ENCODE data around the gene OR13C5. TPM values are rescaled to one million over a fixed set of nuclear protein-coding genes. Genes with fewer than 3 reads are reported as not detected.

OR13C5 gene
- total and polyA plus RNA-seq, 2 experiments from 2014 or later = 0.18 to 0.93 TPM

GRCh38 chr9:104568868-104569267 is 30.3 kb downstream of the OR13C5 start, which contains the start of gene OR13C8:
Gene OR13C8, plus strand, starts transcription at chr9:104569168. Its CDS starts 0 bp downstream, at chr9:104569168.
- Histone ChIP-seq H3K27me3 (no peaks in the 10 kb centered on the region), H3K4me3 (no peak within 1 kb of the TSS), H3K27ac (no peak within 1 kb of the TSS), H3K4me1 (ENCODE audit: low read depth) (no peaks in the 10 kb centered on the region), H3K9me3 (ENCODE audit: low read depth) (no peaks in the 10 kb centered on the region), H3K36me3 (no peaks in the 10 kb centered on the region)
- TF ChIP-seq, protein P1, sequence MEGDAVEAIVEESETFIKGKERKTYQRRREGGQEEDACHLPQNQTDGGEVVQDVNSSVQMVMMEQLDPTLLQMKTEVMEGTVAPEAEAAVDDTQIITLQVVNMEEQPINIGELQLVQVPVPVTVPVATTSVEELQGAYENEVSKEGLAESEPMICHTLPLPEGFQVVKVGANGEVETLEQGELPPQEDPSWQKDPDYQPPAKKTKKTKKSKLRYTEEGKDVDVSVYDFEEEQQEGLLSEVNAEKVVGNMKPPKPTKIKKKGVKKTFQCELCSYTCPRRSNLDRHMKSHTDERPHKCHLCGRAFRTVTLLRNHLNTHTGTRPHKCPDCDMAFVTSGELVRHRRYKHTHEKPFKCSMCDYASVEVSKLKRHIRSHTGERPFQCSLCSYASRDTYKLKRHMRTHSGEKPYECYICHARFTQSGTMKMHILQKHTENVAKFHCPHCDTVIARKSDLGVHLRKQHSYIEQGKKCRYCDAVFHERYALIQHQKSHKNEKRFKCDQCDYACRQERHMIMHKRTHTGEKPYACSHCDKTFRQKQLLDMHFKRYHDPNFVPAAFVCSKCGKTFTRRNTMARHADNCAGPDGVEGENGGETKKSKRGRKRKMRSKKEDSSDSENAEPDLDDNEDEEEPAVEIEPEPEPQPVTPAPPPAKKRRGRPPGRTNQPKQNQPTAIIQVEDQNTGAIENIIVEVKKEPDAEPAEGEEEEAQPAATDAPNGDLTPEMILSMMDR (IDR thresholded peaks at IDR 0.05; ENCODE audit: low read depth, low read length) = no peak
- DNase-seq (ENCODE audit: low read depth in 1 of 2, low spot score in 1 of 2) = no peak

- no peaks in the 10 kb centered on the region for H3K9me3 ChIP-seq (ENCODE audit: low read depth)
- H3K4me3 ChIP-seq = no peak overlapping the region
- no peaks in the 10 kb centered on the region for H3K27me3 ChIP-seq
- H3K27ac ChIP-seq = no peak overlapping the region
- TF ChIP-seq, protein P1 (IDR thresholded peaks at IDR 0.05; ENCODE audit: low read depth, low read length) = no peak
- H3K4me1 ChIP-seq (ENCODE audit: low read depth) = no peaks in the 10 kb centered on the region
- DNase-seq (ENCODE audit: low read depth in 1 of 2, low spot score in 1 of 2) = no peak
- H3K36me3 ChIP-seq = no peaks in the 10 kb centered on the region
These were observed 34.9 kb downstream of the OR13C5 start for GRCh38 chr9:104564358-104564757.

GRCh38 chr9:104556830-104557634 is 42.2 kb downstream of the OR13C5 start:
- no peak for DNase-seq (ENCODE audit: low read depth in 1 of 2, low spot score in 1 of 2)

DNA sequence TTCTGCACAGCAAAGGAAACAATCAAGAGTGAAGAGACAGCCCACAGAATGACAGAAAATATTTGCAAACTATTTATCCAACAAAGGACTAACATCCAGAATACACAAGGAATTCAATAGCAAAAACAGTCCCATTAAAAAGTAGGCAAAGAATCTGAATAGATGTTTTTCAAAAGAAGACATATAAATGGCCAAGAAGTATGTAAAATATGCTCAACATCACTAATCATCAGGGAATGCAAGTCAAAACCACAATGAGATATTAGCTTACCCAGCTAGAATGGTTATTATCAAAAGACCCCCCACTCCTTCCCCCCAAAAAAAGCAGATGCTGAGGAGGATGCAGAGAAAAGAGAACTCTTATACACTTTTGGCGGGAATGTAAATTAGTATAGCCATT is 43.7 kb downstream of the OR13C5 start:
- no peaks in the 10 kb centered on the region for H3K4me1 ChIP-seq (ENCODE audit: low read depth)
- H3K4me3 ChIP-seq = no peak overlapping the region
- no peak overlapping the region for H3K27ac ChIP-seq
- no peaks in the 10 kb centered on the region for H3K36me3 ChIP-seq
- TF ChIP-seq, protein P1 (IDR thresholded peaks at IDR 0.05; ENCODE audit: low read depth, low read length) = no peak
- H3K9me3 ChIP-seq (ENCODE audit: low read depth) = no peaks in the 10 kb centered on the region
- no peak for DNase-seq (ENCODE audit: low read depth in 1 of 2, low spot score in 1 of 2)
- H3K27me3 ChIP-seq = no peaks in the 10 kb centered on the region

More at GRCh38 chr9:104556830-104557634, 42.2 kb downstream of the OR13C5 start:
- Histone ChIP-seq H3K27me3 (no peaks in the 10 kb centered on the region), H3K4me3 (no peak overlapping the region), H3K36me3 (no peaks in the 10 kb centered on the region), H3K27ac (no peak overlapping the region), H3K4me1 (ENCODE audit: low read depth) (no peaks in the 10 kb centered on the region), H3K9me3 (ENCODE audit: low read depth) (no peaks in the 10 kb centered on the region)
- TF ChIP-seq, protein P1 (IDR thresholded peaks at IDR 0.05; ENCODE audit: low read depth, low read length) = no peak

GRCh38 chr9:104553261-104553660 is 46.0 kb downstream of the OR13C5 start:
- Histone ChIP-seq H3K27ac (no peak overlapping the region), H3K9me3 (ENCODE audit: low read depth) (no peaks in the 10 kb centered on the region), H3K27me3 (no peaks in the 10 kb centered on the region), H3K4me1 (ENCODE audit: low read depth) (no peaks in the 10 kb centered on the region), H3K4me3 (no peak overlapping the region), H3K36me3 (no peaks in the 10 kb centered on the region)
- DNase-seq (ENCODE audit: low read depth in 1 of 2, low spot score in 1 of 2) = no peak
- TF ChIP-seq, protein P1 (IDR thresholded peaks at IDR 0.05; ENCODE audit: low read depth, low read length) = no peak

Other genes with a start within 250 kb of the OR13C5 start
- not detected in 2 replicates for gene OR13F1, start 95.2 kb downstream of the OR13C5 start, total RNA-seq
- not detected in 2 replicates for gene OR13F1, start 95.2 kb downstream of the OR13C5 start, polyA plus RNA-seq
- 0.14 and 0.24 TPM in 2 replicates for gene OR13C4, start 72.2 kb downstream of the OR13C5 start, total RNA-seq
- gene OR13C4, start 72.2 kb downstream of the OR13C5 start, polyA plus RNA-seq = not detected in 2 replicates
- gene OR13C3, start 62.6 kb downstream of the OR13C5 start, total RNA-seq = 0.24 TPM in 1 of 2 replicates, not detected in the other
- not detected in 2 replicates for gene OR13C3, start 62.6 kb downstream of the OR13C5 start, polyA plus RNA-seq
- gene OR13C8, start 30.2 kb downstream of the OR13C5 start, total RNA-seq = not detected in 2 replicates
- not detected in 2 replicates for gene OR13C8, start 30.2 kb downstream of the OR13C5 start, polyA plus RNA-seq
- gene OR13C2, start 6.2 kb upstream of the OR13C5 start, total RNA-seq = 0.48 and 0.53 TPM in 2 replicates
- 0.51 TPM in 1 of 2 replicates, not detected in the other for gene OR13C2, start 6.2 kb upstream of the OR13C5 start, polyA plus RNA-seq
- gene OR13C9, start 18.8 kb upstream of the OR13C5 start, total RNA-seq = 1.4 TPM in 1 of 2 replicates, not detected in the other
- 0.57 and 1.2 TPM in 2 replicates for gene OR13C9, start 18.8 kb upstream of the OR13C5 start, polyA plus RNA-seq
- gene OR13D1, start 95.1 kb upstream of the OR13C5 start, total RNA-seq = not detected in 2 replicates
- 0.31 TPM in 1 of 2 replicates, not detected in the other for gene OR13D1, start 95.1 kb upstream of the OR13C5 start, polyA plus RNA-seq
- gene NIPSNAP3A, start 148.3 kb upstream of the OR13C5 start, total RNA-seq = 61.7 and 78.0 TPM in 2 replicates
- 187 and 193 TPM in 2 replicates for gene NIPSNAP3A, start 148.3 kb upstream of the OR13C5 start, polyA plus RNA-seq
- 10.9 and 16.0 TPM in 2 replicates for gene NIPSNAP3B, start 164.7 kb upstream of the OR13C5 start, total RNA-seq
- gene NIPSNAP3B, start 164.7 kb upstream of the OR13C5 start, polyA plus RNA-seq = 17.7 and 43.6 TPM in 2 replicates

Data from cardiac muscle cell (in vitro differentiated cells and primary cell).